ENCODE data around the gene CYTH1. TPM values are rescaled to one million over a fixed set of nuclear protein-coding genes. Genes with fewer than 3 reads are reported as not detected.
A peak's percentile ranks its signal among the peaks of the same experiment; 100 is the strongest.

The CYTH1 gene
- total RNA-seq, 2 donors from 2014 or later: 23.1 to 27.4 TPM

- Mint-ChIP-seq H3K27me3 (ENCODE audit: insufficient read depth) (no peaks in the 10 kb centered on the region), H3K4me1 (peaks cover 2% of the 10 kb centered on the region), H3K9me3 (no peaks in the 10 kb centered on the region), H3K36me3 (ENCODE audit: low read depth) (peaks cover 16% of the 10 kb centered on the region), H3K4me3 (no peak overlapping the region), H3K27ac (no peak overlapping the region)
- 85 to 89% methylated on average over 15 to 28 of the region's 28 CpGs for WGBS, 2 experiments (ENCODE audit: insufficient coverage in 1 of 2, insufficient read length in 1 of 2)
- H3K4me3 ChIP-seq (ENCODE audit: low read length): no peak overlapping the region
- H3K27ac ChIP-seq (ENCODE audit: low read depth, low read length): no peak overlapping the region
- TF ChIP-seq CTCF (conservative IDR thresholded peaks at IDR 0.05): peak; percentile 44
- DNase-seq: peak; percentile 88
- no peaks in the 10 kb centered on the region for H3K4me1 ChIP-seq (ENCODE audit: control insufficient read depth, insufficient read depth, low read length)
- H3K9ac ChIP-seq (ENCODE audit: extremely low read depth, low read length, poor library complexity, severe bottlenecking): no peak overlapping the region
- no peaks in the 10 kb centered on the region for H3K27me3 ChIP-seq (ENCODE audit: control insufficient read depth, insufficient read depth, low read length, poor library complexity, severe bottlenecking)
- H3K36me3 ChIP-seq (ENCODE audit: control insufficient read depth, insufficient read depth, low read length): peaks cover 30% of the 10 kb centered on the region
- H3K9me3 ChIP-seq (ENCODE audit: control insufficient read depth, low read length): no peaks in the 10 kb centered on the region
Measured at GRCh38 chr17:78674595-78675315, 107.3 kb downstream of the CYTH1 start.

GRCh38 chr17:78674156-78674555 is 107.9 kb downstream of the CYTH1 start:
- 83 to 94% methylated on average over 3 to 5 of the region's 5 CpGs for WGBS, 2 experiments (ENCODE audit: insufficient coverage in 1 of 2, insufficient read length in 1 of 2)
- H3K4me1 Mint-ChIP-seq: no peaks in the 10 kb centered on the region
- no peak overlapping the region for H3K9ac ChIP-seq (ENCODE audit: extremely low read depth, low read length, poor library complexity, severe bottlenecking)
- no peaks in the 10 kb centered on the region for H3K9me3 ChIP-seq (ENCODE audit: control insufficient read depth, low read length)
- H3K36me3 ChIP-seq (ENCODE audit: control insufficient read depth, insufficient read depth, low read length): peaks cover 24% of the 10 kb centered on the region
- no peaks in the 10 kb centered on the region for H3K27me3 ChIP-seq (ENCODE audit: control insufficient read depth, insufficient read depth, low read length, poor library complexity, severe bottlenecking)
- H3K27ac ChIP-seq (ENCODE audit: low read depth, low read length): no peak overlapping the region
- no peak overlapping the region for H3K4me3 Mint-ChIP-seq
- H3K9me3 Mint-ChIP-seq: no peaks in the 10 kb centered on the region
- H3K36me3 Mint-ChIP-seq (ENCODE audit: low read depth): peaks cover 14% of the 10 kb centered on the region
- no peak for DNase-seq
- no peaks in the 10 kb centered on the region for H3K27me3 Mint-ChIP-seq (ENCODE audit: insufficient read depth)
- H3K4me1 ChIP-seq (ENCODE audit: control insufficient read depth, insufficient read depth, low read length): no peaks in the 10 kb centered on the region
- no peak for TF ChIP-seq CTCF (conservative IDR thresholded peaks at IDR 0.05)
- H3K27ac Mint-ChIP-seq: no peak overlapping the region
- H3K4me3 ChIP-seq (ENCODE audit: low read length): no peak overlapping the region

GRCh38 chr17:78673395-78673794 is 108.7 kb downstream of the CYTH1 start:
- Histone ChIP-seq H3K9ac (ENCODE audit: extremely low read depth, low read length, poor library complexity, severe bottlenecking) (no peak overlapping the region), H3K27me3 (ENCODE audit: control insufficient read depth, insufficient read depth, low read length, poor library complexity, severe bottlenecking) (no peaks in the 10 kb centered on the region), H3K4me3 (ENCODE audit: low read length) (no peak overlapping the region), H3K36me3 (ENCODE audit: control insufficient read depth, insufficient read depth, low read length) (peaks cover 17% of the 10 kb centered on the region), H3K4me1 (ENCODE audit: control insufficient read depth, insufficient read depth, low read length) (no peaks in the 10 kb centered on the region), H3K9me3 (ENCODE audit: control insufficient read depth, low read length) (no peaks in the 10 kb centered on the region), H3K27ac (ENCODE audit: low read depth, low read length) (no peak overlapping the region)
- H3K4me1 Mint-ChIP-seq: no peaks in the 10 kb centered on the region
- 94 to 100% methylated on average over 4 to 7 of the region's 7 CpGs for WGBS, 2 experiments (ENCODE audit: insufficient coverage in 1 of 2, insufficient read length in 1 of 2)
- no peaks in the 10 kb centered on the region for H3K9me3 Mint-ChIP-seq
- peaks cover 14% of the 10 kb centered on the region for H3K36me3 Mint-ChIP-seq (ENCODE audit: low read depth)
- H3K4me3 Mint-ChIP-seq: no peak overlapping the region
- no peak for TF ChIP-seq CTCF (conservative IDR thresholded peaks at IDR 0.05)
- no peaks in the 10 kb centered on the region for H3K27me3 Mint-ChIP-seq (ENCODE audit: insufficient read depth)
- DNase-seq: peak; percentile 30
- H3K27ac Mint-ChIP-seq: no peak overlapping the region

All from endodermal cell (in vitro differentiated cells).